Neuronal stem cell (in vitro differentiated cells): ENCODE results near the gene DDX39A.
"Not testable (repeated sequence)": the region's sequence is repeated elsewhere in the genome, so short reads cannot be mapped to it uniquely, and the experiment has no call there.

ENCODE experiments used
- DNase-seq: peaks from one replicate; pipeline ENCODE4 v3.0.0-alpha.2; 2013; ENCODE audit warnings: low spot score
- H2AFZ ChIP-seq: one replicate; pipeline ENCODE4 v1.6.1; 2013; ENCODE audit warnings: mild to moderate bottlenecking, low read length, inconsistent platforms
- H2AK5ac ChIP-seq: 2 replicates; pipeline ENCODE4 v1.6.1; 2013; ENCODE audit warnings: low read depth, mild to moderate bottlenecking, inconsistent platforms, low read length, moderate library complexity, mixed read lengths
- H2BK120ac ChIP-seq: 2 replicates; pipeline ENCODE4 v1.6.1; 2013; ENCODE audit warnings: low read depth, mild to moderate bottlenecking, inconsistent platforms, low read length, moderate library complexity, mixed read lengths
- H2BK12ac ChIP-seq: one replicate; pipeline ENCODE4 v1.6.1; 2013; ENCODE audit warnings: low read length, inconsistent platforms
- H2BK15ac ChIP-seq: 2 replicates; pipeline ENCODE4 v1.6.1; 2013; ENCODE audit warnings: mild to moderate bottlenecking, low read length, inconsistent platforms, mixed read lengths
- H2BK5ac ChIP-seq: one replicate; pipeline ENCODE4 v1.6.1; 2013; ENCODE audit warnings: inconsistent platforms, mild to moderate bottlenecking, low read length, moderate library complexity
- H3K14ac ChIP-seq: one replicate; pipeline ENCODE4 v1.6.1; 2013; ENCODE audit warnings: low read length, inconsistent platforms
- H3K18ac ChIP-seq: 2 replicates; pipeline ENCODE4 v1.6.1; 2013; ENCODE audit warnings: low read length, inconsistent platforms
- H3K23ac ChIP-seq: 2 replicates; pipeline ENCODE4 v1.6.1; 2013; ENCODE audit warnings: low read depth, mild to moderate bottlenecking, mixed read lengths, low read length, inconsistent platforms; ENCODE audit not compliant: poor library complexity
- H3K27ac ChIP-seq: replicated peaks from 3 replicates; pipeline ENCODE4 v1.5.1; 2013; ENCODE audit warnings: low read length, inconsistent platforms
- H3K27me3 ChIP-seq, 3 experiments: 2 replicates each; pipeline ENCODE4 v1.6.1; 2013; ENCODE audit warnings: low read length in 3 of 3, mild to moderate bottlenecking in 2 of 3, inconsistent platforms in 1 of 3, low read depth in 1 of 3, mixed read lengths in 1 of 3, moderate library complexity in 1 of 3; ENCODE audit not compliant: control insufficient read depth in 3 of 3, insufficient read depth in 3 of 3
- H3K36me3 ChIP-seq, 2 donors: replicated peaks in 1 of 2; 2 replicates each; pipeline ENCODE4 v1.6.1; 2013; ENCODE audit warnings: low read length in 2 of 2; ENCODE audit not compliant: control insufficient read depth in 2 of 2, insufficient read depth in 2 of 2
- H3K4ac ChIP-seq: 2 replicates; pipeline ENCODE4 v1.6.1; 2013; ENCODE audit warnings: inconsistent platforms, mild to moderate bottlenecking, low read length, moderate library complexity
- H3K4me1 ChIP-seq, 2 donors: 1 replicate in 1 of 2; 2 replicates in 1 of 2; pipeline ENCODE4 v1.6.1; 2013; ENCODE audit warnings: low read length in 2 of 2, low read depth in 1 of 2; ENCODE audit not compliant: control insufficient read depth in 2 of 2, insufficient read depth in 1 of 2
- H3K4me2 ChIP-seq: one replicate; pipeline ENCODE4 v1.6.1; 2013; ENCODE audit warnings: mild to moderate bottlenecking, low read length, inconsistent platforms; ENCODE audit not compliant: insufficient read depth, poor library complexity, severe bottlenecking
- H3K4me3 ChIP-seq, 2 donors: 2 replicates each; pipeline ENCODE4 v1.5.1; 2013; ENCODE audit warnings: low read length in 2 of 2, mild to moderate bottlenecking in 2 of 2, inconsistent platforms in 1 of 2, moderate library complexity in 1 of 2
- H3K79me1 ChIP-seq: one replicate; pipeline ENCODE4 v1.6.1; 2013; ENCODE audit warnings: low read depth, mild to moderate bottlenecking, inconsistent platforms, low read length, moderate library complexity
- H3K9ac ChIP-seq: one replicate; pipeline ENCODE4 v1.6.1; 2013; ENCODE audit warnings: mild to moderate bottlenecking, low read depth, low read length, inconsistent platforms; ENCODE audit not compliant: poor library complexity
- H3K9me3 ChIP-seq, 2 donors: replicated peaks in 1 of 2; 2 replicates each; pipeline versions ENCODE3 to v1.6.1; 2013; ENCODE audit warnings: low read length in 2 of 2, mild to moderate bottlenecking in 2 of 2, inconsistent platforms in 1 of 2, low read depth in 1 of 2, mixed read lengths in 1 of 2, moderate library complexity in 1 of 2; ENCODE audit not compliant: control insufficient read depth in 2 of 2, insufficient read depth in 1 of 2
- H4K8ac ChIP-seq: one replicate; pipeline ENCODE4 v1.6.1; 2013; ENCODE audit warnings: low read depth, mild to moderate bottlenecking, inconsistent platforms, low read length, moderate library complexity
- H4K91ac ChIP-seq: one replicate; pipeline ENCODE4 v1.6.1; 2013; ENCODE audit warnings: low read length, low read depth, mild to moderate bottlenecking, inconsistent platforms; ENCODE audit not compliant: poor library complexity
- WGBS, 2 donors: extraction: QIAGEN DNeasy Blood & Tissue Kit; methylation state at CpG; one replicate each; pipeline ENCODE4 v1.1.7; 2013; ENCODE audit warnings: missing lambda C conversion rate in 2 of 2, mixed read lengths in 1 of 2; ENCODE audit not compliant: insufficient read length in 2 of 2, insufficient replicate concordance in 1 of 2; ENCODE audit errors: extremely low coverage in 2 of 2; 5-methylcytosine and 5-hydroxymethylcytosine counted together

Gene DDX39A

GRCh38 chr19:14405380-14405757 is 13.8 kb downstream of the DDX39A start:
- peak overlapping the region; percentile 78 for H2AFZ ChIP-seq
- H3K36me3 ChIP-seq = peaks cover 31 to 41% of the 10 kb centered on the region in 2 donors
- H3K14ac ChIP-seq = no peak overlapping the region
- H2AK5ac ChIP-seq = peak overlapping the region; percentile 68
- no peak overlapping the region for H4K91ac ChIP-seq
- no peak overlapping the region for H2BK120ac ChIP-seq
- H3K4ac ChIP-seq = peak overlapping the region; percentile 93
- H3K18ac ChIP-seq = peak overlapping the region; percentile 39
- H3K4me2 ChIP-seq = peak overlapping the region; percentile 48
- peaks cover 5% of the 10 kb centered on the region for H3K79me1 ChIP-seq
- peak overlapping the region; percentile 37 for H3K9ac ChIP-seq
- peak overlapping the region; percentile 46 for H3K23ac ChIP-seq
- peak overlapping the region; percentile 13 for H2BK15ac ChIP-seq
- H3K4me1 ChIP-seq = peaks cover 3 to 7% of the 10 kb centered on the region in 2 donors
- H3K9me3 ChIP-seq = no peaks in the 10 kb centered on the region
- peak overlapping the region; percentile 27 for H3K27ac ChIP-seq
- no peak overlapping the region for H2BK12ac ChIP-seq
- peak overlapping the region; percentile 40 to 74 for H3K4me3 ChIP-seq
- H2BK5ac ChIP-seq = peak overlapping the region; percentile 33
- peak; percentile 52 for DNase-seq
- peaks cover 0 to 3% (median 0%) of the 10 kb centered on the region in 3 experiments for H3K27me3 ChIP-seq
- H4K8ac ChIP-seq = peak overlapping the region; percentile 76
- no CpG with 5 or more reads among the region's 6 CpGs for WGBS, 2 donors

- Histone ChIP-seq H2BK5ac (no peak overlapping the region), H2BK15ac (no peak overlapping the region), H3K18ac (peak overlapping the region; percentile 0), H3K14ac (no peak overlapping the region), H3K23ac (peak overlapping the region; percentile 80), H3K27me3 (peaks cover 0 to 3% (median 0%) of the 10 kb centered on the region in 3 experiments), H3K4me1 (peaks cover 3 to 7% of the 10 kb centered on the region in 2 donors), H3K36me3 (peaks cover 21 to 30% of the 10 kb centered on the region in 2 donors), H3K27ac (no peak overlapping the region), H2BK120ac (no peak overlapping the region), H3K9me3 (no peaks in the 10 kb centered on the region), H2BK12ac (peak overlapping the region; percentile 4), H2AK5ac (no peak overlapping the region), H3K4me3 (peak overlapping the region in 1 of 2 donors; percentile 32), H4K8ac (no peak overlapping the region), H2AFZ (no peak overlapping the region), H3K79me1 (no peaks in the 10 kb centered on the region), H3K4ac (no peak overlapping the region), H3K4me2 (no peak overlapping the region), H4K91ac (no peak overlapping the region), H3K9ac (no peak overlapping the region)
- DNase-seq = no peak
- WGBS, 2 donors = no CpG with 5 or more reads among the region's 9 CpGs
These were observed 14.8 kb downstream of the DDX39A start for GRCh38 chr19:14404312-14404711.

- not testable (repeated sequence) for H3K27ac ChIP-seq, H4K8ac ChIP-seq, H3K4ac ChIP-seq, H2AFZ ChIP-seq, H3K4me2 ChIP-seq, H3K14ac ChIP-seq, H3K18ac ChIP-seq, H3K79me1 ChIP-seq, H3K4me1 ChIP-seq, H3K27me3 ChIP-seq, H4K91ac ChIP-seq, H3K9ac ChIP-seq, H2BK15ac ChIP-seq, H2BK5ac ChIP-seq, H2AK5ac ChIP-seq, H3K4me3 ChIP-seq, H2BK12ac ChIP-seq, DNase-seq, H2BK120ac ChIP-seq, H3K23ac ChIP-seq, H3K9me3 ChIP-seq
- no CpG with 5 or more reads among the region's 15 CpGs for WGBS, 2 donors
- peaks cover 12 to 21% of the 10 kb centered on the region in 2 donors for H3K36me3 ChIP-seq
These were observed 15.8 kb downstream of the DDX39A start for GRCh38 chr19:14403145-14403930.

- H2BK15ac ChIP-seq = no peak overlapping the region
- no peak overlapping the region for H4K8ac ChIP-seq
- H3K27ac ChIP-seq = no peak overlapping the region
- no peak for DNase-seq
- H3K79me1 ChIP-seq = no peaks in the 10 kb centered on the region
- no peak overlapping the region for H2AFZ ChIP-seq
- WGBS, 2 donors = no CpG with 5 or more reads among the region's 26 CpGs
- H3K9ac ChIP-seq = no peak overlapping the region
- H3K27me3 ChIP-seq = peaks cover 0 to 3% (median 0%) of the 10 kb centered on the region in 3 experiments
- H3K4ac ChIP-seq = no peak overlapping the region
- H3K4me1 ChIP-seq = peaks cover 3 to 7% of the 10 kb centered on the region in 2 donors
- no peak overlapping the region for H3K23ac ChIP-seq
- H3K18ac ChIP-seq = no peak overlapping the region
- H3K4me2 ChIP-seq = no peak overlapping the region
- no peak overlapping the region for H3K14ac ChIP-seq
- peaks cover 4 to 13% of the 10 kb centered on the region in 2 donors for H3K36me3 ChIP-seq
- no peak overlapping the region for H4K91ac ChIP-seq
- no peak overlapping the region for H3K4me3 ChIP-seq
- no peak overlapping the region for H2BK12ac ChIP-seq
- H2BK5ac ChIP-seq = no peak overlapping the region
- H3K9me3 ChIP-seq = no peaks in the 10 kb centered on the region
- H2BK120ac ChIP-seq = no peak overlapping the region
- H2AK5ac ChIP-seq = peak overlapping the region; percentile 61
These were observed 16.6 kb downstream of the DDX39A start for GRCh38 chr19:14402332-14403144.
